Activated naive CD4-positive, alpha-beta T cell treated with anti-CD3 and anti-CD28 coated beads, Interleukin-2, amount 10 ng/mL, durations not matched to agents 7 days and 5 days (primary cell): Measurements from ENCODE around the gene GPSM3.

Experiments used
- CTCF ChIA-PET: fragments of 350-600 bp; sonication (Branson Sonifier 250); formaldehyde crosslinking; loops from one replicate; lab custom pipeline; 2021; ENCODE audit warnings: antibody characterized with exemption; lab: Charles Lee
- DNase-seq: peaks from one replicate; pipeline ENCODE4 v3.0.0-alpha.2; 2020
- H3K27ac Mint-ChIP-seq: one replicate; pipeline ENCODE4 v1.8.0; 2021; ENCODE audit warnings: mild to moderate bottlenecking, moderate library complexity, mixed read lengths
- H3K27me3 Mint-ChIP-seq: one replicate; pipeline ENCODE4 v1.8.0; 2021; ENCODE audit warnings: mild to moderate bottlenecking, mixed read lengths
- H3K36me3 Mint-ChIP-seq: one replicate; pipeline ENCODE4 v1.8.0; 2021; ENCODE audit warnings: mixed read lengths
- H3K4me1 Mint-ChIP-seq: one replicate; pipeline ENCODE4 v1.8.0; 2021; ENCODE audit warnings: mixed read lengths
- H3K4me3 Mint-ChIP-seq: one replicate; pipeline ENCODE4 v1.8.0; 2021; ENCODE audit warnings: mild to moderate bottlenecking, moderate library complexity, mixed read lengths
- H3K9me3 Mint-ChIP-seq: one replicate; pipeline ENCODE4 v1.8.0; 2021; ENCODE audit warnings: mixed read lengths

GPSM3 gene

DNA sequence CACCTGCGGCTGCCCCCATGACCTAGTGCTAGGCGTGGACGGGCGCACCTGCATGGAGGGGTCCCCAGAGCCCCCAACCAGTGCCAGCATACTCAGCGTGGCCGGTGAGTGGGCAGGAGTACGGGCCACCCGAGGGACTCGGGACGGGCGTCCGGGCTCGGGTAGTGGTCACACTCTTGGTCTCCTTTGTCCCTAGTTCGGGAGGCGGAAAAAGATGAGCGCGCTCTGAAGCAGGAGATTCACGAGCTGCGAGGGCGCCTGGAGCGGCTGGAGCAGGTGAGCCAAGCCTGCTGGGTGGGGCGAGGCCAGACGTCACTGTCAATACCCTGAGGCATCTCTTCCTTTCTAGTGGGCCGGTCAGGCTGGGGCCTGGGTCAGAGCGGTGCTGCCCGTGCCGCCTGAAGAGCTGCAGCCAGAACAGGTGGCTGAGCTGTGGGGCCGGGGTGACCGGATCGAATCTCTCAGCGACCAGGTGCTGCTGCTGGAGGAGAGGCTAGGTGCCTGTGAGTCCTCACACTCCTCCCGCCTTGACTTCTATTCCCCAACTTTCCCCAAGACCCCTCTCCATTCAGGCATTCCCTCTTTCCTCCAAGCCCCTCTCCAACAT, 25.2 kb downstream of the GPSM3 start:
- H3K9me3 Mint-ChIP-seq, result no peaks in the 10 kb centered on the region
- peaks cover 37% of the 10 kb centered on the region for H3K36me3 Mint-ChIP-seq
- H3K27ac Mint-ChIP-seq, result no peak overlapping the region
- CTCF ChIA-PET, result interaction anchor here (1.9 kb wide), 1 partner anchor 49 kb away, joined by 4 read pairs; no protein-coding TSS in a partner anchor
- no peaks in the 10 kb centered on the region for H3K4me1 Mint-ChIP-seq
- DNase-seq, result no peak
- H3K27me3 Mint-ChIP-seq, result no peaks in the 10 kb centered on the region
- H3K4me3 Mint-ChIP-seq, result no peak overlapping the region

DNA sequence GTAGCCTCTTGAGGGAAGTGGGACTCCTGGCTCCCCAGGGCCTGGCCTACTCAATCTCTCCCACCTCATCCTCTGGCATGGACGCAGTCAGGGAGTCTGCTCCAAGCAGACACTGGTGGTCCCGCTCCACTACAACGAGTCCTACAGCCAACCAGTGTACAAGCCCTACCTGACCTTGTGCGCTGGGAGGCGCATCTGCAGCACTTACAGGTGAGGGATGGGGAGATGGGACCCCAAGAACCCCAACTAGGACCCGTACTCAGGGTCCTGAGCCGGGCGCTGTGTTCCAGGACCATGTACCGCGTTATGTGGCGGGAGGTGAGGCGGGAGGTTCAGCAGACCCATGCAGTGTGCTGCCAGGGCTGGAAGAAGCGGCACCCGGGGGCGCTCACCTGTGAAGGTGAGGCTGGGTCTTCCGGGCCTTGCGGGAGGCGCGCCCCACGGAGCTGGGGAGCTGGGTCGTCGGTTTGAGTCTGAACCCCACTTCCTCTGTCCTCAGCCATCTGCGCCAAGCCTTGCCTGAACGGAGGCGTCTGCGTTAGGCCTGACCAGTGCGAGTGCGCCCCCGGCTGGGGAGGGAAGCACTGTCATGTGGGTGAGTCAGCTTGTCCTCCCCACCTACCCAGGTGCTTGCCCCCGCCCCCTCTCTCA, 25.9 kb downstream of the GPSM3 start:
- Mint-ChIP-seq H3K4me1 (no peaks in the 10 kb centered on the region), H3K36me3 (peaks cover 37% of the 10 kb centered on the region), H3K27ac (no peak overlapping the region), H3K9me3 (no peaks in the 10 kb centered on the region), H3K4me3 (no peak overlapping the region), H3K27me3 (no peaks in the 10 kb centered on the region)
- CTCF ChIA-PET, result interaction anchor here (1.9 kb wide), 1 partner anchor 48 kb away, joined by 4 read pairs; no protein-coding TSS in a partner anchor
- no peak for DNase-seq

GRCh38 chr6:32164295-32164694, 28.1 kb downstream of the GPSM3 start, which contains the start of gene EGFL8:
Gene EGFL8 (plus strand): TSS chr6:32164595. CDS start chr6:32166166, 1,571 bp downstream.
- no peaks in the 10 kb centered on the region for H3K9me3 Mint-ChIP-seq
- H3K4me1 Mint-ChIP-seq, result no peaks in the 10 kb centered on the region
- CTCF ChIA-PET, result interaction anchor here (1.1 kb wide), 1 partner anchor 16 kb away, joined by 3 read pairs; no protein-coding TSS in a partner anchor
- H3K4me3 Mint-ChIP-seq, result no peak within 1 kb of the TSS
- no peaks in the 10 kb centered on the region for H3K27me3 Mint-ChIP-seq
- DNase-seq, result no peak
- H3K27ac Mint-ChIP-seq, result no peak within 1 kb of the TSS
- H3K36me3 Mint-ChIP-seq, result peaks cover 19% of the 10 kb centered on the region

GRCh38 chr6:32163559-32164258, 28.7 kb downstream of the GPSM3 start:
- Mint-ChIP-seq H3K27me3 (no peaks in the 10 kb centered on the region), H3K9me3 (no peaks in the 10 kb centered on the region), H3K36me3 (peaks cover 16% of the 10 kb centered on the region), H3K4me1 (no peaks in the 10 kb centered on the region), H3K4me3 (no peak overlapping the region), H3K27ac (no peak overlapping the region)
- CTCF ChIA-PET, result interaction anchor here (1.1 kb wide), 1 partner anchor 15 kb away, joined by 3 read pairs; no protein-coding TSS in a partner anchor
- no peak for DNase-seq

- Mint-ChIP-seq H3K36me3 (peaks cover 13% of the 10 kb centered on the region), H3K27me3 (peaks cover 10% of the 10 kb centered on the region), H3K4me1 (peaks cover 22% of the 10 kb centered on the region), H3K4me3 (no peak overlapping the region), H3K27ac (no peak overlapping the region), H3K9me3 (no peaks in the 10 kb centered on the region)
- no peak for DNase-seq
- CTCF ChIA-PET, result no interaction called here
These were observed 34.4 kb downstream of the GPSM3 start for GRCh38 chr6:32158052-32158451.

GRCh38 chr6:32156891-32157290, 35.6 kb downstream of the GPSM3 start:
- H3K9me3 Mint-ChIP-seq, result no peaks in the 10 kb centered on the region
- peaks cover 21% of the 10 kb centered on the region for H3K27me3 Mint-ChIP-seq
- H3K27ac Mint-ChIP-seq, result no peak overlapping the region
- no peak overlapping the region for H3K4me3 Mint-ChIP-seq
- peaks cover 13% of the 10 kb centered on the region for H3K36me3 Mint-ChIP-seq
- DNase-seq, result no peak
- peaks cover 34% of the 10 kb centered on the region for H3K4me1 Mint-ChIP-seq
- CTCF ChIA-PET, result no interaction called here

GRCh38 chr6:32154514-32155161, 37.8 kb downstream of the GPSM3 start:
- Mint-ChIP-seq H3K4me1 (peaks cover 47% of the 10 kb centered on the region), H3K36me3 (peaks cover 13% of the 10 kb centered on the region), H3K4me3 (peak overlapping the region; percentile 83), H3K27ac (peak overlapping the region; percentile 79), H3K9me3 (no peaks in the 10 kb centered on the region), H3K27me3 (peaks cover 42% of the 10 kb centered on the region)
- CTCF ChIA-PET, result interaction anchor here (0.8 to 1.3 kb wide), 5 partner anchors 10 to 41 kb away, joined by 3 to 9 read pairs (median 4); no protein-coding TSS in a partner anchor
- peak; percentile 82 for DNase-seq

- Mint-ChIP-seq H3K4me3 (peak within 1 kb of the TSS; percentile 83), H3K4me1 (peaks cover 51% of the 10 kb centered on the region), H3K36me3 (peaks cover 13% of the 10 kb centered on the region), H3K9me3 (no peaks in the 10 kb centered on the region), H3K27ac (peak within 1 kb of the TSS; percentile 79), H3K27me3 (peaks cover 50% of the 10 kb centered on the region)
- DNase-seq, result peak; percentile 85
- CTCF ChIA-PET, result interaction anchor here (0.8 to 1.3 kb wide), 4 partner anchors 9 to 42 kb away, joined by 3 to 9 read pairs (median 4); no protein-coding TSS in a partner anchor
These were observed 38.6 kb downstream of the GPSM3 start, which contains the start of gene PPT2 for GRCh38 chr6:32153564-32154513. Gene PPT2 (plus strand): TSS chr6:32154141. CDS start chr6:32154595, 454 bp downstream.

DNA sequence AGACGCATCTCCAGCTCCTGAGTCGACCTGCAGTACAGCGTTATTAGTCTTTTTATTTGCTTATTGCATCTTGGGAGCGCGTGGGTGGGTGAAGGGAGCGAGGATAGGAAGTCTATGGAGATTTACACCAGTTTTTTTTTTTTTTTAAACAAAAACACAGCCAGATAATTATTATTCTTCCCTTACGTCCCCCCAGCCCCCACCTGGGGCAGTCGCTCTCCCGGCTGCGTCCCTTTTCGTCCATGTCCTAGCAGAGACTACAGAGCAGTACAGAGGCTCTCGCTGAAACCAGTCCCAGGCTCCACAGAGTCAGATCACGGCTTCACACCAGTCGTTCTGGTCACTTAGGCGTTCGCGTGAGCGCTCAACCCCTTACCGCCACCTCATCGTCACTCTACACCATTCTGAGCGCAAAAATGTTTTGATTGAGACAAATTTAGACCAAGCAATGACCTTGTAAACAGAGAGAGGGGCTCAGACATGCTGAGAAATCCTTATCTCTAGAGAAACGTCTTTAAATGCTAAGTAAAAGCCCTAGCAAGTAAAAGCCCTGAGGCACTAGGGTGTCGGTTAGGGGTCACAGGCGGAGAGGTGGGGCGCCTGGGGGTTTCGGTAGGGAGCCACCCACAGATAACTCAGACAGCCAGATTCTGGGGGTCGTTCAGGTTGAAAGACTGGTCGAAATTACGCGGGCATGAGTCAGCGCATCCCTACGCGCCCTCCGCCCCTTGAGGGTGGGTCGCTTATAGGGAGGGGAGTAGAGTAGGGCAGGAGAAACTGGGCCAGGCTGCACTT, 39.5 kb downstream of the GPSM3 start:
- Mint-ChIP-seq H3K4me3 (peak overlapping the region; percentile 51), H3K4me1 (peaks cover 59% of the 10 kb centered on the region), H3K27ac (peak overlapping the region; percentile 53), H3K9me3 (no peaks in the 10 kb centered on the region), H3K27me3 (peaks cover 59% of the 10 kb centered on the region), H3K36me3 (peaks cover 7% of the 10 kb centered on the region)
- CTCF ChIA-PET, result no interaction called here
- DNase-seq, result no peak

DNA sequence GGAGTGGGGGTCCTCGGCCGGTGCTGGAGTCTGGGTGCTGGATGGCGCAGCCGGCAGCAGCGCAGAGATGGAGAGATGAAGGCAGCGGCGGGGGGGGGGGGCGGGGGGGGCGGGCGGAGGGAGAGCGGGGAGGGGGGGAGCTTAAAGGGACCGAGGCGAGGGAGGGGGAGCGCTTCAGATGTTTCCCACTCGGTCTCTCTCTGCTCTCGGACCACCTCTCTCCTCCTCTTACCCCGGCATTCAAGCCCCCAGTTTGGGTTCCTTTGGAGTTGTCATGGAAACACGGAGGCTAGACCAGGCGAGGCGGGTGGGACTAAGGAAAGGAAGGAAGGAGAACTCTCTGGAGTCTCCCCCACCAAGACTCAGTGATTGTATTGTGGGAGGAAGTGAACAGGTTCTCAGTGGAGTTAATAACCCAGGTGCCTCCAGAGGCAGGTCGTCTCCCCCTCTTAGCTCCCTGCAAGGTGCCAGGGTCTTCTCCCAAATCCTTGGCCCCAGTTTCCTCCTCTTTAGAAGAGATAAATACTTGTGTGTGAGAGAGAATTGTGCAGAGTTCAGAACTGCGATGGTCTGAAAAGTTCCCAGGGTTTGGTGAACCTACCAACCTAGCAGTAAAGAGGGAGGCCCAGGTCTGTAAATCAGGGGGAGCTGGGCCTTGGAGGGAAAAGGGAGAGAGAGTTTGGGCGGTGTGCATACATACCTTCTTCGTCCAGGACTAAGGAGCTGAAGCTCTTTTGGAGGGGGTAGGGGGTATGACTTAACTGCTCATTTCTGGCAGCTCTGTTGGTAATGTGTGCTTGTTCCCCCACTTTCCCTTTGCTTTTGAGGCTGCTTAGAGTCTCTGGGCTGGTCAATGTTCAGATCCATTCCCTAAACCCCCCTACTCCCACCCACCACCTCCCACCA, 40.3 kb downstream of the GPSM3 start, which contains the start of gene PRRT1:
Gene PRRT1, minus strand, starts transcription at position 77 of the 906 bp plus-strand sequence. CDS start 112 bp downstream, outside the sequence.
- H3K27me3 Mint-ChIP-seq, result peaks cover 67% of the 10 kb centered on the region
- H3K36me3 Mint-ChIP-seq, result no peaks in the 10 kb centered on the region
- H3K27ac Mint-ChIP-seq, result no peak within 1 kb of the TSS
- H3K4me1 Mint-ChIP-seq, result peaks cover 62% of the 10 kb centered on the region
- DNase-seq, result no peak
- no peaks in the 10 kb centered on the region for H3K9me3 Mint-ChIP-seq
- peak within 1 kb of the TSS; percentile 51 for H3K4me3 Mint-ChIP-seq
- CTCF ChIA-PET, result interaction anchor here (1.6 kb wide), 1 partner anchor 33 kb away, joined by 5 read pairs; no protein-coding TSS in a partner anchor

DNA sequence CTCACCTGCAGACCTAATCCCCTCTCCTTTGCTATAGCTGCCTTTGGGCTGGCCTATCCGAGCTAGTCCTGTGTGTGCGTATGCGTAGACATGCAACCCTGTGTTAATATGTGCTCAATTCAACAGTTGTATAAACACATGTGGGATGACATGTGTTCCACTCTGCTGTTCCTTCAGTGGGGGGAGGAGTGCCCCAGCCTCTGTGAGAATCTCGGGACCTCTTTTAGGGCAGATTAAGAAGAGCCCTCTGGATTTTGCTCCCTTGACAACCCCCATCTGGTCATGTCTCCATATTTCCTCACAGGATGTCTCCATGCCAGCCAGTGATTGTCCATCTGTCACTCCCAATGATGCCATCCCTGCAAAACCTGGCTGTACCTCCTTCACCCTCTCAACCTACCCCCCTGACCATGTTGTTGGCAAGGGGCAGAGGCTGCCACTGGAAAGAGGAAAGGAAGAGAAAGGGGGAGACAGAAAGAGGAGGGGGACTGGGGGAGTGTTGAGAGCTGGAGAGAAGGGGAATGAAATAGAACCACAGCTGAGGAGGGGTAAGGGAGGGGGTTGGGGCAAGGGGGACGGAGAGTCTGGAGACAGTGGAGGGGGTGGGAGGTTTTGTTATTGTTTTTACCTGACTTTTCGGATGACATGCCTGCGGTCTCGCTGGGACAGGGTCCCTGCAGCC, 41.1 kb downstream of the GPSM3 start:
- Mint-ChIP-seq H3K4me1 (peaks cover 62% of the 10 kb centered on the region), H3K36me3 (no peaks in the 10 kb centered on the region), H3K9me3 (no peaks in the 10 kb centered on the region), H3K27ac (no peak overlapping the region), H3K27me3 (peaks cover 75% of the 10 kb centered on the region), H3K4me3 (peak overlapping the region; percentile 41)
- CTCF ChIA-PET, result interaction anchor here (1.6 kb wide), 1 partner anchor 32 kb away, joined by 5 read pairs; no protein-coding TSS in a partner anchor
- DNase-seq, result no peak
